ENCODE results near the gene GDPD4. TPM values are rescaled to one million over a fixed set of nuclear protein-coding genes. Genes with fewer than 3 reads are reported as not detected.

Gene GDPD4
- total and polyA plus RNA-seq, 9 of the 15 experiments (the other 6 are each of a cell fraction or from before 2014, with no cell fraction given) = 0.40 TPM; not detected in 8

DNA sequence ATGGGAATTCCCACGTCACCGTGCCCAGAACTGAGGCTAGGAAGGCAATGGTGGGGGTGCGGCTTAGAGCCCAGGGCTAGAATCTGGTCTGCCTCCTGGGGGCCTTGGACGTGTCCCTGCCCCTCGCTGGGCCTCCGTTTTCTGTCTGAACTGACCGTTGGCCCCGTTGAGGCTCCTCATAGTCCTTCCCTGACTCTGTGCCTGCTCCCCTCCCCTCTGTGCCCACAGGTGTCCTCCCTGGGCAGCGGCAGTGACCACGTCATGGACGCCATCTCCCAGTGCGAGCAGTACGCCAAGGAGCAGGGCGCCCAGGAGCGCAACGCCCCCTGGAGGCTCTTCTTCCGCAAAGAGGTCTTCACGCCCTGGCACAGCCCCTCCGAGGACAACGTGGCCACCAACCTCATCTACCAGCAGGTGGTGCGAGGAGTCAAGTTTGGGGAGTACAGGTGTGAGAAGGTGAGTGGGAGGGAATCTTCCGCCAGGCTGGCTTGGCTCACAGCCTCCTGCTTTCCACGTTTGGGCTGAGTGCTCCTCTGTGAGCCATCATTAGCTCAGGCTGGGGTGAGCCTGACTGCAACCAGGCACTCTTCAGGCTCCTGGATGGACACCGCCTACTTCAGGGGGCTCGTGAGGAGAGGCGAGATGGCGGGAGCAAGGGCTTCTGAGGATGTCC is 109.5 kb downstream of the GDPD4 start (continued):
- TF ChIP-seq SLC30A9 (CRISPR knock-in tag; IDR thresholded peaks at IDR 0.05) (no peak), ZNF133 (CRISPR knock-in tag; IDR thresholded peaks at IDR 0.05) (no peak), ZNF76 (CRISPR knock-in tag; IDR thresholded peaks at IDR 0.05; ENCODE audit: borderline replicate concordance) (no peak), BRD4 (IDR thresholded peaks at IDR 0.05) (no peak), FOXP1 (CRISPR knock-in tag; IDR thresholded peaks at IDR 0.05) (peak; percentile 73; the same call in 1 of the 2 replicates), CAMTA2 (CRISPR knock-in tag; conservative IDR thresholded peaks at IDR 0.05) (no peak), FOXK2 (conservative IDR thresholded peaks at IDR 0.05 in 1 of 2, IDR thresholded peaks at IDR 0.05 in 1 of 2; ENCODE audit: low read depth in 2 of 2) (no peak), SMAD2 (IDR thresholded peaks at IDR 0.05; ENCODE audit: low read depth, low read length) (no peak), STAT5B (CRISPR knock-in tag; IDR thresholded peaks at IDR 0.05) (no peak), CCAR2 (IDR thresholded peaks at IDR 0.05; ENCODE audit: low read depth, low read length) (no peak), ILF3 (IDR thresholded peaks at IDR 0.05; ENCODE audit: borderline replicate concordance) (no peak), RBM15 (IDR thresholded peaks at IDR 0.05; ENCODE audit: insufficient read depth, low read length) (no peak), SREBF2 (CRISPR knock-in tag; IDR thresholded peaks at IDR 0.05) (no peak)
- TF ChIP-seq, protein P1, sequence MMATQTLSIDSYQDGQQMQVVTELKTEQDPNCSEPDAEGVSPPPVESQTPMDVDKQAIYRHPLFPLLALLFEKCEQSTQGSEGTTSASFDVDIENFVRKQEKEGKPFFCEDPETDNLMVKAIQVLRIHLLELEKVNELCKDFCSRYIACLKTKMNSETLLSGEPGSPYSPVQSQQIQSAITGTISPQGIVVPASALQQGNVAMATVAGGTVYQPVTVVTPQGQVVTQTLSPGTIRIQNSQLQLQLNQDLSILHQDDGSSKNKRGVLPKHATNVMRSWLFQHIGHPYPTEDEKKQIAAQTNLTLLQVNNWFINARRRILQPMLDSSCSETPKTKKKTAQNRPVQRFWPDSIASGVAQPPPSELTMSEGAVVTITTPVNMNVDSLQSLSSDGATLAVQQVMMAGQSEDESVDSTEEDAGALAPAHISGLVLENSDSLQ (IDR thresholded peaks at IDR 0.05) = no peak
- TF ChIP-seq, protein P2, sequence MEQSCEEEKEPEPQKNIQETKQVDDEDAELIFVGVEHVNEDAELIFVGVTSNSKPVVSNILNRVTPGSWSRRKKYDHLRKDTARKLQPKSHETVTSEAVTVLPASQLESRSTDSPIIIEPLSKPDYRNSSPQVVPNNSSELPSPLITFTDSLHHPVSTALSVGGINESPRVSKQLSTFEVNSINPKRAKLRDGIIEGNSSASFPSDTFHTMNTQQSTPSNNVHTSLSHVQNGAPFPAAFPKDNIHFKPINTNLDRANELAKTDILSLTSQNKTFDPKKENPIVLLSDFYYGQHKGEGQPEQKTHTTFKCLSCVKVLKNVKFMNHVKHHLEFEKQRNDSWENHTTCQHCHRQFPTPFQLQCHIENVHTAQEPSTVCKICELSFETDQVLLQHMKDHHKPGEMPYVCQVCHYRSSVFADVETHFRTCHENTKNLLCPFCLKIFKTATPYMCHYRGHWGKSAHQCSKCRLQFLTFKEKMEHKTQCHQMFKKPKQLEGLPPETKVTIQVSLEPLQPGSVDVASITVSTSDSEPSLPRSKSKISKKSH (CRISPR knock-in tag; IDR thresholded peaks at IDR 0.05) = no peak
- TF ChIP-seq, protein P3, sequence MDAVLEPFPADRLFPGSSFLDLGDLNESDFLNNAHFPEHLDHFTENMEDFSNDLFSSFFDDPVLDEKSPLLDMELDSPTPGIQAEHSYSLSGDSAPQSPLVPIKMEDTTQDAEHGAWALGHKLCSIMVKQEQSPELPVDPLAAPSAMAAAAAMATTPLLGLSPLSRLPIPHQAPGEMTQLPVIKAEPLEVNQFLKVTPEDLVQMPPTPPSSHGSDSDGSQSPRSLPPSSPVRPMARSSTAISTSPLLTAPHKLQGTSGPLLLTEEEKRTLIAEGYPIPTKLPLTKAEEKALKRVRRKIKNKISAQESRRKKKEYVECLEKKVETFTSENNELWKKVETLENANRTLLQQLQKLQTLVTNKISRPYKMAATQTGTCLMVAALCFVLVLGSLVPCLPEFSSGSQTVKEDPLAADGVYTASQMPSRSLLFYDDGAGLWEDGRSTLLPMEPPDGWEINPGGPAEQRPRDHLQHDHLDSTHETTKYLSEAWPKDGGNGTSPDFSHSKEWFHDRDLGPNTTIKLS (IDR thresholded peaks at IDR 0.05; ENCODE audit: borderline replicate concordance, low read depth) = peak; percentile 88
- TF ChIP-seq, protein P4, sequence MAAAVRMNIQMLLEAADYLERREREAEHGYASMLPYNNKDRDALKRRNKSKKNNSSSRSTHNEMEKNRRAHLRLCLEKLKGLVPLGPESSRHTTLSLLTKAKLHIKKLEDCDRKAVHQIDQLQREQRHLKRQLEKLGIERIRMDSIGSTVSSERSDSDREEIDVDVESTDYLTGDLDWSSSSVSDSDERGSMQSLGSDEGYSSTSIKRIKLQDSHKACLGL (CRISPR knock-in tag; IDR thresholded peaks at IDR 0.05; ENCODE audit: borderline replicate concordance, poor library complexity, severe bottlenecking) = no peak
- TF ChIP-seq, protein P5, sequence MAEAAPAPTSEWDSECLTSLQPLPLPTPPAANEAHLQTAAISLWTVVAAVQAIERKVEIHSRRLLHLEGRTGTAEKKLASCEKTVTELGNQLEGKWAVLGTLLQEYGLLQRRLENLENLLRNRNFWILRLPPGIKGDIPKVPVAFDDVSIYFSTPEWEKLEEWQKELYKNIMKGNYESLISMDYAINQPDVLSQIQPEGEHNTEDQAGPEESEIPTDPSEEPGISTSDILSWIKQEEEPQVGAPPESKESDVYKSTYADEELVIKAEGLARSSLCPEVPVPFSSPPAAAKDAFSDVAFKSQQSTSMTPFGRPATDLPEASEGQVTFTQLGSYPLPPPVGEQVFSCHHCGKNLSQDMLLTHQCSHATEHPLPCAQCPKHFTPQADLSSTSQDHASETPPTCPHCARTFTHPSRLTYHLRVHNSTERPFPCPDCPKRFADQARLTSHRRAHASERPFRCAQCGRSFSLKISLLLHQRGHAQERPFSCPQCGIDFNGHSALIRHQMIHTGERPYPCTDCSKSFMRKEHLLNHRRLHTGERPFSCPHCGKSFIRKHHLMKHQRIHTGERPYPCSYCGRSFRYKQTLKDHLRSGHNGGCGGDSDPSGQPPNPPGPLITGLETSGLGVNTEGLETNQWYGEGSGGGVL (CRISPR knock-in tag; IDR thresholded peaks at IDR 0.05) = no peak
